Sigmoid colon (tissue), 7 donors: Measurements from ENCODE around the gene SMCO3. TPM values are rescaled to one million over a fixed set of nuclear protein-coding genes. Genes with fewer than 3 reads are reported as not detected.

Experiments
- DNase-seq: peaks from one replicate; pipeline ENCODE4 v3.0.0-alpha.2; 2019
- H3K27ac ChIP-seq, 4 donors: fragments of 200-600 bp; sonication (generic); one replicate each; pipeline ENCODE4 v1.5.1; 2016 to 2019; ENCODE audit warnings: mild to moderate bottlenecking in 1 of 4
- H3K27me3 ChIP-seq, 3 donors: fragments of 200-600 bp; sonication (generic); one replicate each; pipeline ENCODE4 v1.5.1; 2019; ENCODE audit warnings: mild to moderate bottlenecking in 1 of 3
- H3K36me3 ChIP-seq, 4 donors: fragments of 200-600 bp; sonication (generic); one replicate each; pipeline ENCODE4 v1.5.1; 2016 to 2019
- H3K4me1 ChIP-seq, 4 donors: fragments of 200-600 bp; sonication (generic); one replicate each; pipeline ENCODE4 v1.5.1; 2017 to 2019
- H3K4me3 ChIP-seq, 4 donors: fragments of 200-600 bp; sonication (generic); one replicate each; pipeline ENCODE4 v1.5.1; 2017 to 2019; ENCODE audit warnings: mild to moderate bottlenecking in 2 of 4, moderate library complexity in 1 of 4
- H3K9me3 ChIP-seq, 4 donors: fragments of 200-600 bp in 3 of 4; sonication (generic) in 3 of 4; one replicate each; pipeline versions ENCODE4 v1.5.1 to v1.6.1; 2013 to 2019
- EP300 ChIP-seq, 4 donors: sonication (generic); formaldehyde crosslinking; IDR thresholded peaks; one replicate each; pipeline ENCODE4 v1.6.1; 2017; ENCODE audit warnings: antibody characterized with exemption in 4 of 4
- POLR2A ChIP-seq, 2 donors: fragments of 450-650 bp; IDR thresholded peaks; one replicate each; pipeline ENCODE4 v1.6.1; 2016; ENCODE audit warnings: antibody characterized with exemption in 2 of 2, mild to moderate bottlenecking in 2 of 2, moderate library complexity in 2 of 2
- POLR2AphosphoS5 ChIP-seq, 4 donors: sonication (generic); formaldehyde crosslinking; IDR thresholded peaks; one replicate each; pipeline ENCODE4 v1.6.1; 2017; ENCODE audit warnings: antibody characterized with exemption in 4 of 4
- WGBS, 2 donors: extraction: QIAGEN DNeasy Blood & Tissue Kit; methylation state at CpG; one replicate each; pipeline ENCODE4 v1.1.7; 2013; 5-methylcytosine and 5-hydroxymethylcytosine counted together
- intact Hi-C: fragments of 100-400 bp; cut with DNase I; formaldehyde crosslinking; loops from one replicate; pipeline ENCODE4 v1.15.1; 2023
- polyA plus RNA-seq, 3 donors: library from polyadenylated mRNA; stranded (reverse); fragments of 200-250 nt; gene quantifications; one replicate each; pipeline ENCODE4 v1.2.3, GENCODE V29; 2013
- total RNA-seq, 4 donors: library from RNA; depleted of rRNA; stranded (reverse); fragments of >200 nt; gene quantifications; one replicate each; pipeline ENCODE4 v1.1.0, GENCODE V29; 2016
- TF ChIP-seq, protein P1 (sequence below), 4 experiments: fragments of 450-650 bp in 3 of 4; fragments of 200-600 bp in 1 of 4; IDR thresholded peaks; one replicate each; pipeline ENCODE4 v1.5.1; 2016 to 2019; ENCODE audit warnings: antibody characterized with exemption in 4 of 4, mild to moderate bottlenecking in 3 of 4, moderate library complexity in 2 of 4
- donor health status: healthy with polysubstance abuse.
- donor health status: Bipolar disorder and iron deficiency.
- donor health status: healthy.

The SMCO3 gene
- total and polyA plus RNA-seq, 7 donors, result 0.09 to 1.1 (median 0.36) TPM; not detected in 3

DNA sequence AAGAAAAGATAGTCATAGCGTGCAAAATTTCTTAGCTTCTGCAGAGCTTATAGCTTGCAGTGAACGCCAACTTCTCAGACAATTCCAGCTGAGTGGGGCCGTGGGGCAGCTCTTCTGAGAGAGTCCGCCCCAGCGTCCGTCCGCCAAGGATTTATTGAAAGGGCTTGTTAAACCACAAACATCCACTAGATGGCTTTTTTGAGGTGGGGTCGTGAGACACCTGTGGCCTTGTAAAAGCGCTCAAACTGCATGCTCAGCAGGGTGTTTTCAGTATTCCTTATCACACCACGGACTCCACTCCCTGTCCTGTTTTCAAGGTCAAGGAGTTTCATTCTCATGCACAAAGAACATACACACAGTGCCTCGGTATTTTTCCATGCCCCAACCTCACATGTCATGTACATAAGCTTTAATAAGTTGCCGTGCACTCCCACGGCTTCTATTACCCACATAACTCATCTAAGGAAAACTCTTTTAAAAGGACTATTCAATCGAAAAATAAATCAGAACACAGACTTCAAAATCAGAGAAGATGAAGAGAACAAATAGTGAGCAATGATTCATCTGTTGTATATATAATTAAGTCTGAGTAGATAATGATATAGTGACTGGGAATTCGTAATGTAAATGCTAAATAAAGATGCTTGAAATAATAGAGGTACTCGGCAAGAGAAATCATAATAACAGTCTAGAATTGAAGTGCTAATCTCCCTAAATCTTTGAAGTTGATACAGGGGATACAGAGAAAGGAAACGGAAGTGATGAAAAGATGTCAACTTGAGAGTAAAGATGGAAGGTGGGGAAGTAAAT lies 57.4 kb downstream of the SMCO3 start:
- no peak overlapping the region for H3K27ac ChIP-seq
- intact Hi-C loops, result no loop called here
- H3K9me3 ChIP-seq, result no peaks in the 10 kb centered on the region
- no peaks in the 10 kb centered on the region for H3K4me1 ChIP-seq
- TF ChIP-seq EP300 (IDR thresholded peaks at IDR 0.05), result no peak
- no peak for TF ChIP-seq POLR2A (IDR thresholded peaks at IDR 0.05)
- TF ChIP-seq, protein P1, sequence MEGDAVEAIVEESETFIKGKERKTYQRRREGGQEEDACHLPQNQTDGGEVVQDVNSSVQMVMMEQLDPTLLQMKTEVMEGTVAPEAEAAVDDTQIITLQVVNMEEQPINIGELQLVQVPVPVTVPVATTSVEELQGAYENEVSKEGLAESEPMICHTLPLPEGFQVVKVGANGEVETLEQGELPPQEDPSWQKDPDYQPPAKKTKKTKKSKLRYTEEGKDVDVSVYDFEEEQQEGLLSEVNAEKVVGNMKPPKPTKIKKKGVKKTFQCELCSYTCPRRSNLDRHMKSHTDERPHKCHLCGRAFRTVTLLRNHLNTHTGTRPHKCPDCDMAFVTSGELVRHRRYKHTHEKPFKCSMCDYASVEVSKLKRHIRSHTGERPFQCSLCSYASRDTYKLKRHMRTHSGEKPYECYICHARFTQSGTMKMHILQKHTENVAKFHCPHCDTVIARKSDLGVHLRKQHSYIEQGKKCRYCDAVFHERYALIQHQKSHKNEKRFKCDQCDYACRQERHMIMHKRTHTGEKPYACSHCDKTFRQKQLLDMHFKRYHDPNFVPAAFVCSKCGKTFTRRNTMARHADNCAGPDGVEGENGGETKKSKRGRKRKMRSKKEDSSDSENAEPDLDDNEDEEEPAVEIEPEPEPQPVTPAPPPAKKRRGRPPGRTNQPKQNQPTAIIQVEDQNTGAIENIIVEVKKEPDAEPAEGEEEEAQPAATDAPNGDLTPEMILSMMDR (IDR thresholded peaks at IDR 0.05), result peak in 1 of 4 experiments; percentile 24
- TF ChIP-seq POLR2AphosphoS5 (IDR thresholded peaks at IDR 0.05), result no peak
- no peaks in the 10 kb centered on the region for H3K27me3 ChIP-seq
- H3K4me3 ChIP-seq, result no peak overlapping the region
- WGBS, 2 donors, result 29 to 39% methylated on average over 17 of the region's 17 CpGs
- no peaks in the 10 kb centered on the region for H3K36me3 ChIP-seq
- DNase-seq, result no peak

Other genes with a start within 250 kb of the SMCO3 start
- 10 to 100 TPM in 2 of 4 donors, 1 to 10 TPM in 2; 8.7 to 16.2 (median 11.8) TPM for gene PLBD1, start 246.3 kb downstream of the SMCO3 start, total RNA-seq
- gene PLBD1, start 246.3 kb downstream of the SMCO3 start, polyA plus RNA-seq, result 10 to 100 TPM; 15.6 to 24.4 (median 18.3) TPM
- gene GUCY2C, start 117.6 kb downstream of the SMCO3 start, total RNA-seq, result under 1 TPM in 1 of 4 donors, not detected in 3; 0.55 TPM
- 10 to 100 TPM in 1 of 3 donors, 1 to 10 TPM in 2; 8.4 to 26.9 (median 9.0) TPM for gene GUCY2C, start 117.6 kb downstream of the SMCO3 start, polyA plus RNA-seq
- gene WBP11, start 10.7 kb downstream of the SMCO3 start, total RNA-seq, result 10 to 100 TPM; 14.3 to 20.7 (median 16.7) TPM
- 10 to 100 TPM; 13.2 to 24.1 (median 13.6) TPM for gene WBP11, start 10.7 kb downstream of the SMCO3 start, polyA plus RNA-seq
- gene C12orf60, start 10.5 kb downstream of the SMCO3 start, total RNA-seq, result 1 to 10 TPM in 2 of 4 donors, under 1 TPM in 1, not detected in 1; 0.83 to 2.0 (median 1.1) TPM
- gene C12orf60, start 10.5 kb downstream of the SMCO3 start, polyA plus RNA-seq, result under 1 TPM; 0.60 to 0.96 (median 0.69) TPM
- gene ART4, start 29.3 kb upstream of the SMCO3 start, total RNA-seq, result 1 to 10 TPM in 2 of 4 donors, under 1 TPM in 2; 0.27 to 3.1 (median 1.2) TPM
- under 1 TPM in 2 of 3 donors, not detected in 1; 0.36 to 0.60 TPM for gene ART4, start 29.3 kb upstream of the SMCO3 start, polyA plus RNA-seq
- gene MGP, start 71.7 kb upstream of the SMCO3 start, total RNA-seq, result 1,000 to 10,000 TPM in 3 of 4 donors, 100 to 1,000 TPM in 1; 984 to 2,103 (median 1,249) TPM
- 100 to 1,000 TPM in 2 of 3 donors, 10 to 100 TPM in 1; 21.7 to 436 (median 179) TPM for gene MGP, start 71.7 kb upstream of the SMCO3 start, polyA plus RNA-seq
- not detected for gene ERP27, start 124.4 kb upstream of the SMCO3 start, total RNA-seq
- gene ERP27, start 124.4 kb upstream of the SMCO3 start, polyA plus RNA-seq, result 1 to 10 TPM in 1 of 3 donors, under 1 TPM in 2; 0.23 to 2.3 (median 0.60) TPM
- gene ARHGDIB, start 147.4 kb upstream of the SMCO3 start, total RNA-seq, result 10 to 100 TPM; 21.0 to 71.4 (median 48.8) TPM
- 100 to 1,000 TPM in 1 of 3 donors, 10 to 100 TPM in 2; 89.5 to 304 (median 93.4) TPM for gene ARHGDIB, start 147.4 kb upstream of the SMCO3 start, polyA plus RNA-seq
- not detected for gene PDE6H, start 158.9 kb upstream of the SMCO3 start, total RNA-seq
- gene PDE6H, start 158.9 kb upstream of the SMCO3 start, polyA plus RNA-seq, result not detected